Nephron (organoid): ENCODE data around the gene PDGFB.

Source experiments
- H3K27ac Mint-ChIP-seq, 3 experiments: 2 replicates each; pipeline ENCODE4 v1.8.0; 2020; ENCODE audit warnings: mixed read lengths in 3 of 3, mild to moderate bottlenecking in 2 of 3, moderate library complexity in 1 of 3
- H3K27me3 Mint-ChIP-seq: 2 replicates; pipeline ENCODE4 v1.8.0; 2021; ENCODE audit warnings: low read depth, mild to moderate bottlenecking, moderate library complexity, mixed read lengths
- H3K36me3 Mint-ChIP-seq: 2 replicates; pipeline ENCODE4 v1.8.0; 2020; ENCODE audit warnings: low read depth, mixed read lengths
- H3K4me1 Mint-ChIP-seq: 2 replicates; pipeline ENCODE4 v1.8.0; 2020; ENCODE audit warnings: mixed read lengths
- H3K4me3 Mint-ChIP-seq, 3 experiments: 2 replicates each; pipeline ENCODE4 v1.8.0; 2020; ENCODE audit warnings: mild to moderate bottlenecking in 3 of 3, mixed read lengths in 3 of 3, moderate library complexity in 2 of 3
- H3K9me3 Mint-ChIP-seq: 2 replicates; pipeline ENCODE4 v1.8.0; 2020; ENCODE audit warnings: mixed read lengths
- TF ChIP-seq, protein P1 (sequence below), 3 experiments: fragments of 200-600 bp; sonication (generic); IDR thresholded peaks; one replicate each; pipeline ENCODE4 v1.5.0; 2021; ENCODE audit warnings: antibody characterized with exemption in 3 of 3; ENCODE audit not compliant: unreplicated experiment in 3 of 3

The PDGFB gene

DNA sequence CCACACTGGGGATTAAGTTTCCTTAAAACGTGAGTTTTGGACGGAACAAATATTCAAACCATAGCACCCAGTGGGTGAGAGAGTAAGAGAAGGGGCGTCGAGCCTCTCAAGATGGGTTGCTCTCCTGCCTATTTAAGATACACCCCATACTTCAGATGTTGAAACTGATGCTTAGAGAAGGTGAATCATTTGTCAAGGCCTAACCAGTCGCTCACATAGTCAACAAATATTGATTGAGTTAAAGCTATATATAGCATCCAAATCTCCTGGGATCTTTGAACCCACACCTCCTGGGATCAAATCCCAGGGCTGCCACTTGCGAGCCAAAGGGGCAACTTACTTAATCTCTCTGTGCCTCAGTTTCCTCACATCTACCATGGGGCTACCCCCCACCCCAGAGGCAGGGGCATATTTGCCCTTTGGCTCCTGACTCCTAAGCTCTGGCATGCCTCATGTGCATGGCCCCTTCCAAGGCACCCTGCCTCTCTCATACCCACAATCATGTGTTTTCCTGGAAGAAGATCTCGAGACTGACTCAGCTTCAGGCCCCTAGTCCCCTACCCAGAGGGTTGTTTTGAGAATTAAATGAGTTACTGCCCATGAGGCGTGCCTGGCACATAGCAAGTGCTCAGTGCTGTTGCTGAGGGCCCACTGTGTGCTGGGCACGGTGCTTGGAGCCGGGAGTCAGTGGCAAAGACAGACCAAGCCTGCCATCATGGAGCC, 19.0 kb upstream of the PDGFB start:
- no peak overlapping the region for H3K4me3 Mint-ChIP-seq
- H3K9me3 Mint-ChIP-seq: peaks cover 10% of the 10 kb centered on the region
- TF ChIP-seq, protein P1, sequence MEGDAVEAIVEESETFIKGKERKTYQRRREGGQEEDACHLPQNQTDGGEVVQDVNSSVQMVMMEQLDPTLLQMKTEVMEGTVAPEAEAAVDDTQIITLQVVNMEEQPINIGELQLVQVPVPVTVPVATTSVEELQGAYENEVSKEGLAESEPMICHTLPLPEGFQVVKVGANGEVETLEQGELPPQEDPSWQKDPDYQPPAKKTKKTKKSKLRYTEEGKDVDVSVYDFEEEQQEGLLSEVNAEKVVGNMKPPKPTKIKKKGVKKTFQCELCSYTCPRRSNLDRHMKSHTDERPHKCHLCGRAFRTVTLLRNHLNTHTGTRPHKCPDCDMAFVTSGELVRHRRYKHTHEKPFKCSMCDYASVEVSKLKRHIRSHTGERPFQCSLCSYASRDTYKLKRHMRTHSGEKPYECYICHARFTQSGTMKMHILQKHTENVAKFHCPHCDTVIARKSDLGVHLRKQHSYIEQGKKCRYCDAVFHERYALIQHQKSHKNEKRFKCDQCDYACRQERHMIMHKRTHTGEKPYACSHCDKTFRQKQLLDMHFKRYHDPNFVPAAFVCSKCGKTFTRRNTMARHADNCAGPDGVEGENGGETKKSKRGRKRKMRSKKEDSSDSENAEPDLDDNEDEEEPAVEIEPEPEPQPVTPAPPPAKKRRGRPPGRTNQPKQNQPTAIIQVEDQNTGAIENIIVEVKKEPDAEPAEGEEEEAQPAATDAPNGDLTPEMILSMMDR (IDR thresholded peaks at IDR 0.05; ENCODE audit: unreplicated experiment in 3 of 3): no peak
- no peaks in the 10 kb centered on the region for H3K36me3 Mint-ChIP-seq
- H3K27me3 Mint-ChIP-seq: peaks cover 3% of the 10 kb centered on the region
- H3K27ac Mint-ChIP-seq: peak overlapping the region in 1 of 3 experiments; percentile 22
- no peaks in the 10 kb centered on the region for H3K4me1 Mint-ChIP-seq

DNA sequence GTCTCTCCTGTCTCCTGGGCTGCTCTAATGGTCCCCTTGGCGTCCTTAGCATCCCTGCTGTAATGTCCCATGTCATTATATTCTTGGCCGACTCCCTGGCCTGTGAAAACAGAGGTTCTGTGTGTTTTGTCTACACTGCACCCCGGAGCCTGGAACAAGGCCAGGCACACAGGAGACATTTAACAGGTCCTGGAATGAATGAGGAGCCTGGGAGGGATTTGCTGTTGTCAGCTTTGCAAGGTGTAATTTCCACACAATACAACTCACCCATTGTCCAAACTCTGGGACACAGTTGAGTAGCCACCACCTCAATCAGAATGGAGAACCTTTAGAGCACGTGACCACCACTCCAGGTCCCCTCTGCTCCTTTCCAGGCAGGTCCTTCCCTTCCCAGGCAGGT, 14.9 kb upstream of the PDGFB start:
- TF ChIP-seq, protein P1 (IDR thresholded peaks at IDR 0.05; ENCODE audit: unreplicated experiment in 3 of 3): no peak

DNA sequence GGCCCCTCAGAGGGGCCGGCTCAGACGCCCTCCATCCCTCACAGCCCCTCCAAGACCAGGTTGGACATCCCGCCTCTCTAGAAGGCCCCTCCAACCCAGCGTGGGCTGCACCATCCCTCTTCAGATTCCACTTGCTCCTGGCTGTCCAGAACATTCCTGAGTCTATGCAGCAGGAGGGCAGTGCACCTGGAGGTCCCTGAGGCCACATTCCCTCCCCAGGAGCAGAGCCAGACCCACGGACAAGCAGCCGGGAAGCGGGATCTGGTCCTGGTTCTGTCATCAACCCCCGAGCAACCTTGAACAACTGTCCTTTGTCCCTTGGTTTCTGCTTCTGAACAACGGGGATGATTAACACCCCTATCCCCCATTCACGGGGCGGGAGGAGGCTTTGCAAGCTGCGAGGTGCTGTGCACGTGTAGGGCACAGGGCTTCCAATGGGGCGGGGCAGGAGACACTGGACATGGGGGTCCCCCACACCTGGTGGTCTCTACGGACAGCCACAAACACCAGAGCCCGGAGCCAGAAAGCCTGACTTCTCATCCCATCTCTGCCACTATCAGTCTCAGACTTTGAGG, 13.2 kb upstream of the PDGFB start:
- Mint-ChIP-seq H3K4me1 (peaks cover 11% of the 10 kb centered on the region), H3K36me3 (no peaks in the 10 kb centered on the region), H3K9me3 (peaks cover 10% of the 10 kb centered on the region)

More for the DNA sequence above, 14.9 kb upstream of the PDGFB start:
- peaks cover 7% of the 10 kb centered on the region for H3K27me3 Mint-ChIP-seq
- H3K27ac Mint-ChIP-seq: peak overlapping the region in 1 of 3 experiments; percentile 66
- no peak overlapping the region for H3K4me3 Mint-ChIP-seq
- H3K9me3 Mint-ChIP-seq: peaks cover 10% of the 10 kb centered on the region
- H3K4me1 Mint-ChIP-seq: peaks cover 10% of the 10 kb centered on the region
- no peaks in the 10 kb centered on the region for H3K36me3 Mint-ChIP-seq

DNA sequence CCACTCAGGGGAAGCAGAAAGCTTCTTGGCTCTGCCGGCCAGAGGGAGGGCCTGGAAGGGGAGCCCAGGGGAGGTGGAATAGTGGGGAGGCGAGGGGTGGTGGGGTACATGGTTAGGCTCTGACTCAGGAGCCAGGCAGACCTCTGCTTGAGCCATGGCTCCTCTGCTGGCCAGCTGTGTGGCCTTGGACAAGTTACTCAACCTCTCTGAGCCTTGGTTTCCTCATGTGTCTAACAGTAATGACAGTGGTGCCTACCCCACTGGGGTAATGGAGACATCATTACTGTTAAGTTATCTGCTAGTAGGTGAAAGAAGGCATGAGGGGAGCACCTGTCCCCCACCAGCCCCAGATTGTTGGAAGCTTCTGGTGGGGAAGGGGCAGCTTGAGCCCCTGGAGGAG, 12.2 kb upstream of the PDGFB start:
- TF ChIP-seq, protein P1 (IDR thresholded peaks at IDR 0.05; ENCODE audit: unreplicated experiment in 3 of 3): no peak
- H3K4me3 Mint-ChIP-seq: no peak overlapping the region
- no peaks in the 10 kb centered on the region for H3K36me3 Mint-ChIP-seq
- H3K4me1 Mint-ChIP-seq: peaks cover 15% of the 10 kb centered on the region
- H3K9me3 Mint-ChIP-seq: peaks cover 5% of the 10 kb centered on the region
- H3K27ac Mint-ChIP-seq: no peak overlapping the region
- H3K27me3 Mint-ChIP-seq: peaks cover 20% of the 10 kb centered on the region

More for the DNA sequence above, 13.2 kb upstream of the PDGFB start:
- H3K4me3 Mint-ChIP-seq: no peak overlapping the region
- no peak overlapping the region for H3K27ac Mint-ChIP-seq
- H3K27me3 Mint-ChIP-seq: peaks cover 10% of the 10 kb centered on the region
- TF ChIP-seq, protein P1 (IDR thresholded peaks at IDR 0.05; ENCODE audit: unreplicated experiment in 3 of 3): no peak

DNA sequence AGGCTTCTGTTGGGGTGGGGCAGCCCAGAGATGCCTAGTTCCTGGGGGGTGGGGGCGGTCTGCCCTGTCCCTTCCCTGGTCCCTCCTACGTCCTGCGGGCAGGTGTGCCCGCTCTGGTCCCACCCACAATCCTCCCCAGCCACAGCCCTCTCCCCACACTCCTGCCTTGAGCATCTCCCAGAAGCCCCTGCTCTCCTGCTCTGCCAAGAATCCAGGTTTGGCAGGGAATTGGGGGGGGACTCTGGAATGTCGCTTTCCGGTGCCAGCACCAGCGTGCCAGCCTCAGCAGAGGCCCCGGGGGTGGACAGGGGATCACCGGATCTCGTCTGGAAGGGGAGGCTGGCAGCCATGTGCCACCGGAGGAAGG, 11.4 kb upstream of the PDGFB start:
- H3K4me3 Mint-ChIP-seq: no peak overlapping the region
- H3K27me3 Mint-ChIP-seq: peaks cover 24% of the 10 kb centered on the region
- H3K9me3 Mint-ChIP-seq: no peaks in the 10 kb centered on the region
- peaks cover 15% of the 10 kb centered on the region for H3K4me1 Mint-ChIP-seq
- TF ChIP-seq, protein P1 (IDR thresholded peaks at IDR 0.05; ENCODE audit: unreplicated experiment in 3 of 3): no peak
- no peaks in the 10 kb centered on the region for H3K36me3 Mint-ChIP-seq
- H3K27ac Mint-ChIP-seq: no peak overlapping the region
